PFSK-1 (cell line): Measurements from ENCODE around the gene GPR107.
A peak's percentile ranks its signal among the peaks of the same experiment; 100 is the strongest.

Experiments
- FOXP2 ChIP-seq: optimal IDR thresholded peaks from 2 replicates; pipeline ENCODE3; 2011; ENCODE audit warnings: borderline replicate concordance, control low read depth, inconsistent platforms; ENCODE audit not compliant: insufficient read depth; ENCODE audit errors: extremely low read length, extremely low read depth
- POLR2AphosphoS5 ChIP-seq: IDR thresholded peaks from 2 replicates; pipeline ENCODE4 v1.6.1; 2012; ENCODE audit warnings: low read depth, mild to moderate bottlenecking, control low read depth, low read length, moderate library complexity
- REST ChIP-seq, 2 experiments: IDR thresholded peaks; 2 replicates each; pipeline versions ENCODE4 v1.6.1 to v1.8.0; 2011 to 2012; ENCODE audit warnings: low read depth in 2 of 2, low read length in 2 of 2, control low read depth in 1 of 2, inconsistent platforms in 1 of 2, mild to moderate bottlenecking in 1 of 2, moderate library complexity in 1 of 2; ENCODE audit not compliant: insufficient read depth in 1 of 2
- SIN3A ChIP-seq: IDR thresholded peaks from 2 replicates; pipeline ENCODE4 v1.6.1; 2012; ENCODE audit warnings: mild to moderate bottlenecking, low read length, moderate library complexity, borderline replicate concordance; ENCODE audit not compliant: insufficient read depth
- TAF1 ChIP-seq: IDR thresholded peaks from 2 replicates; pipeline ENCODE4 v1.6.1; 2012; ENCODE audit warnings: low read length, control low read depth, borderline replicate concordance; ENCODE audit not compliant: insufficient read depth

Gene GPR107

DNA sequence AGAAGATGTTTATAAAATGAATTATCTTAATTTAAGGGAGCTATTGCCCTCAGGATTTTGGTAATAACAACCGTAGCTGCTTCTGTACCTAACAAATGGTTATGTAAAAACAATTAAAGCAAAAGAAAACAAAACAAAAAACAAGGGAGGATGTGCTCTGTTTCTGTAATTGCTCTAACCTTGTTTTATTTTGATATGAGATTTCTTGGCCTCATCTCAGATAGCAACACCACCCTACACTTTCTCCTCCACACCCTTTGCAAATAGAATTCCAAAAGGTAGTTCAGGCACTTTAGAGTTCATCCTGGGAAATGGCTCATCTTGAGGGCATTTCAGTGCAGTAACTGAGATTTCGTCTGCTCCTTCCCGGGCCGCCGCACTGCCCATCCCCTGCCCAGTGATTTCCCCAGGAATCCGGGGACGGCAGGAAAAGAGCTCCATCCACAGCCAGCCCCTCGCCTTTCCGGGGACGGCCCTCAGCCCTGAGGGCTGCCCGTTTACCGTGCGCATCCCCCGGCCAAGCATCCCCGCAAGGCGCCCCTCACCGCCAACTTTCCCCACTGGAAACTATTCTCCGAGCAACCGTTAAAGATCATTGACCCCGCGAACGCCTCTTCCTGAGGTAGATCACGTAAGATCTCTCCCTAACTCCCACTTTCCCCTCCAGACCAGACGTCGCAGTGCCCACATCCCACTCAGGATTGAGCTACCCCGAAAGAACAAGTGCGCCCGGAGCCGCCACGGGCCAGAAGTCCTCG is 11.9 kb upstream of the GPR107 start:
- TF ChIP-seq FOXP2 (no peak), REST (IDR thresholded peaks at IDR 0.05; ENCODE audit: insufficient read depth in 1 of 2, low read depth in 2 of 2, low read length in 2 of 2) (no peak), SIN3A (no peak), TAF1 (no peak), POLR2AphosphoS5 (no peak)

- TF ChIP-seq FOXP2 = no peak
- no peak for TF ChIP-seq POLR2AphosphoS5
- TF ChIP-seq SIN3A = no peak
- no peak for TF ChIP-seq REST (IDR thresholded peaks at IDR 0.05; ENCODE audit: insufficient read depth in 1 of 2, low read depth in 2 of 2, low read length in 2 of 2)
- no peak for TF ChIP-seq TAF1
Observed at GRCh38 chr9:130042406-130042884, 11.3 kb upstream of the GPR107 start.

GRCh38 chr9:130042885-130043653 is 10.6 kb upstream of the GPR107 start, which contains the start of gene FNBP1:
Gene FNBP1 (minus strand): TSS chr9:130043189. CDS start chr9:130042975, 214 bp downstream.
- peak; percentile 78 for TF ChIP-seq POLR2AphosphoS5
- TF ChIP-seq FOXP2 = peak; percentile 47
- 0 out of 2 replicates have a peak, but pooled peaks have one; percentile 23 for TF ChIP-seq SIN3A
- peak; percentile 89; the same call in 1 of the 2 replicates for TF ChIP-seq TAF1
- TF ChIP-seq REST (IDR thresholded peaks at IDR 0.05; ENCODE audit: insufficient read depth in 1 of 2, low read depth in 2 of 2, low read length in 2 of 2) = peak; percentile 22 to 47; a peak in 2 of 4 replicates

GRCh38 chr9:130043654-130044623 is 9.8 kb upstream of the GPR107 start:
- TF ChIP-seq SIN3A = no peak

DNA sequence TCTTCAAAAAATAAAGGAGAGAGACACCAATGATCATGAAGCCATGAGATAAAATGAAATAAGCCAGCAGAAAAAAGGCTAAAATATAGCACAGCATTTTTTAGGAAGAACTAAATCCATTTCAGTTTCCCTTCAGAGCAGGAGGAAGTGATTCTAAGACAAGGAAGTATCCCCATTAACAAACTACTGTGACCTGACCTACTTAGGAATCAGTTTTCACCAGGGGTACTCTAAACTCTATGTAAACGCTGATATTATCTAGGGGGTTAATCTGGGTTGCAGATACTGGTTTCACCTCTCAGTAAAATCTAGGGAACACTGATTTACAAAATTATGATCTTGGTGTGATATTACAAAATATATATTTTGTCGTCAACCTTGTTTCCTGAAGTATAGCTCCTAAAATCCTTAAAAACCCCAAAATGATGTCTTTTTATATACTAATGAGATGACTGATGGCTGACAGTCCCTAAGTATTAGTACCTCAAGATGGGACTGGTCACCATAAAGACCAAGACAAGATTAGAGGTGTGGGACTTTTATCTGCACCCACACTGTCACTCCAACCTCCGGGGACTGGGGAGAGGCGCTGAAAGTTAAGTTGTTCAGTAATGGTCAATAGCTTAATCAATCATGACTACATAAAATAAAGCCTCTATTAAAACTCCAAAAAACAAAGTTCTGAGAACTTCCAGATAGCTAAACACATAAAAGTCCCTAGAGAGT is 7.8 kb upstream of the GPR107 start:
- TF ChIP-seq POLR2AphosphoS5 (no peak), FOXP2 (no peak), REST (IDR thresholded peaks at IDR 0.05; ENCODE audit: insufficient read depth in 1 of 2, low read depth in 2 of 2, low read length in 2 of 2) (no peak), SIN3A (no peak)
